Thyroid gland (tissue), 4 donors: Measurements from ENCODE around the gene URAD. TPM values are rescaled to one million over a fixed set of nuclear protein-coding genes. Genes with fewer than 3 reads are reported as not detected.

Experiments used
- DNase-seq, 2 donors: peaks; one replicate each; pipeline ENCODE4 v3.0.0-alpha.2; 2019
- H3K27ac ChIP-seq, 3 donors: fragments of 200-600 bp; sonication (generic); 1 replicate in 2 of 3; 2 replicates in 1 of 3; pipeline ENCODE4 v1.5.1; 2016 to 2019; ENCODE audit warnings: mild to moderate bottlenecking in 1 of 3, moderate library complexity in 1 of 3
- H3K27me3 ChIP-seq: fragments of 200-600 bp; sonication (generic); one replicate; pipeline ENCODE4 v1.5.1; 2019
- H3K36me3 ChIP-seq, 2 donors: fragments of 200-600 bp; sonication (generic); one replicate each; pipeline ENCODE4 v1.5.1; 2016 to 2019
- H3K4me1 ChIP-seq, 2 donors: fragments of 200-600 bp; sonication (generic); one replicate each; pipeline ENCODE4 v1.5.1; 2017 to 2019
- H3K4me3 ChIP-seq, 3 donors: fragments of 200-600 bp; sonication (generic); replicated peaks in 1 of 3; 1 replicate in 2 of 3; 2 replicates in 1 of 3; pipeline ENCODE4 v1.5.1; 2016; ENCODE audit warnings: mild to moderate bottlenecking in 1 of 3
- H3K9me3 ChIP-seq: fragments of 200-600 bp; sonication (generic); one replicate; pipeline ENCODE4 v1.5.1; 2017
- POLR2A ChIP-seq, 2 donors: fragments of 450-650 bp; IDR thresholded peaks; one replicate each; pipeline ENCODE4 v1.6.1; 2017; ENCODE audit warnings: antibody characterized with exemption in 2 of 2, mild to moderate bottlenecking in 2 of 2, moderate library complexity in 1 of 2
- WGBS, 2 donors: methylation state at CpG; one replicate each; pipeline ENCODE4 v1.1.5; 2017; 5-methylcytosine and 5-hydroxymethylcytosine counted together
- intact Hi-C: fragments of 100-400 bp; cut with DNase I; formaldehyde crosslinking; loops from one replicate; pipeline ENCODE4 v1.15.1; 2023
- total RNA-seq, 4 donors: library from RNA; depleted of rRNA; stranded (reverse); fragments of >200 nt; gene quantifications; one replicate each; pipeline ENCODE4 v1.2.3, GENCODE V29; 2016
- TF ChIP-seq, protein P1 (sequence below), 6 experiments: fragments of 200-600 bp in 3 of 6; fragments of 450-650 bp in 3 of 6; sonication (generic) in 3 of 6; IDR thresholded peaks; one replicate each; pipeline ENCODE4 v1.5.1; 2016 to 2019; ENCODE audit warnings: antibody characterized with exemption in 6 of 6, mild to moderate bottlenecking in 2 of 6, inconsistent platforms in 1 of 6, moderate library complexity in 1 of 6

Gene URAD
- total RNA-seq, 4 donors from 2014 or later, result not detected

DNA sequence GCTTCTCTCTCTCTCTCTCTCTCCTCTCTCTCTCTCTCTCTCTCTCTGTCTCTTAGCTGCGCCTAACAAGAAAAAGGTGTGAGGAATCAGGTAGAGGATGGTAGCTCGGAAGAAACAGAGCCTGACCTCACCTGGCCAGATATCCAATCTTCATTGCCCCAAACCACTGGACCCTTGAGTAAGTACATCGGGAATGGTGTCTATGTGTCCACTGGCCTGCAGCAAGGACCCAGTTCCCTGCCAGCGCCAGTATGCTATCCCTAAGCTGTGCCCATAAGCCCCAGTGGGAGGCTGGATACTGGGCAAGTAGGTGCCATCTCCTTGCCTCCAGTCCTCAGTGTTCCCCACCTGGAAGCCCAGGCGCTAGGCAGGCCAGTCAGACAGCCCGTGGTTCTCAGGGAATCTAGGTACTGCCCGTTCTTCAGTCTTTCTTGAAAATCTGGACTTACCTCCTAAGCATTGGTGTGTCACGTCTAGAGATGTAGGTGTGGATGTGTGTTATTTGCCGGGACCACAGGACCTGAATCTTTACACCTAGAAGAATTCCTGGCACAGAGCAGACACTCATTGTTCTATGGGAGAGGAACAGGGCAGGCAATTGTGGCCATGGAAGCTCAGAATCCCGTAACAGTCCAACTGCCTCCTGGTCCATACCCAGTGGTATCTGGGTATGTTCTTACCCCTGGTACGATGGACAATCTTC, 7.3 kb downstream of the URAD start:
- H3K36me3 ChIP-seq, result no peaks in the 10 kb centered on the region
- no peak overlapping the region for H3K27ac ChIP-seq
- no peaks in the 10 kb centered on the region for H3K9me3 ChIP-seq
- DNase-seq, result no peak
- no peak for TF ChIP-seq POLR2A (IDR thresholded peaks at IDR 0.05)
- TF ChIP-seq, protein P1, sequence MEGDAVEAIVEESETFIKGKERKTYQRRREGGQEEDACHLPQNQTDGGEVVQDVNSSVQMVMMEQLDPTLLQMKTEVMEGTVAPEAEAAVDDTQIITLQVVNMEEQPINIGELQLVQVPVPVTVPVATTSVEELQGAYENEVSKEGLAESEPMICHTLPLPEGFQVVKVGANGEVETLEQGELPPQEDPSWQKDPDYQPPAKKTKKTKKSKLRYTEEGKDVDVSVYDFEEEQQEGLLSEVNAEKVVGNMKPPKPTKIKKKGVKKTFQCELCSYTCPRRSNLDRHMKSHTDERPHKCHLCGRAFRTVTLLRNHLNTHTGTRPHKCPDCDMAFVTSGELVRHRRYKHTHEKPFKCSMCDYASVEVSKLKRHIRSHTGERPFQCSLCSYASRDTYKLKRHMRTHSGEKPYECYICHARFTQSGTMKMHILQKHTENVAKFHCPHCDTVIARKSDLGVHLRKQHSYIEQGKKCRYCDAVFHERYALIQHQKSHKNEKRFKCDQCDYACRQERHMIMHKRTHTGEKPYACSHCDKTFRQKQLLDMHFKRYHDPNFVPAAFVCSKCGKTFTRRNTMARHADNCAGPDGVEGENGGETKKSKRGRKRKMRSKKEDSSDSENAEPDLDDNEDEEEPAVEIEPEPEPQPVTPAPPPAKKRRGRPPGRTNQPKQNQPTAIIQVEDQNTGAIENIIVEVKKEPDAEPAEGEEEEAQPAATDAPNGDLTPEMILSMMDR (IDR thresholded peaks at IDR 0.05), result no peak
- intact Hi-C loops, result loop anchor here (5.0 to 10.0 kb wide), 3 partner anchors 149 to 996 kb away; no protein-coding TSS in a partner anchor
- H3K4me1 ChIP-seq, result peaks cover 0 to 18% of the 10 kb centered on the region in 2 donors
- WGBS, 2 donors, result 14 to 19% methylated on average over 11 of the region's 11 CpGs
- no peak overlapping the region for H3K4me3 ChIP-seq
- peaks cover 39% of the 10 kb centered on the region for H3K27me3 ChIP-seq

DNA sequence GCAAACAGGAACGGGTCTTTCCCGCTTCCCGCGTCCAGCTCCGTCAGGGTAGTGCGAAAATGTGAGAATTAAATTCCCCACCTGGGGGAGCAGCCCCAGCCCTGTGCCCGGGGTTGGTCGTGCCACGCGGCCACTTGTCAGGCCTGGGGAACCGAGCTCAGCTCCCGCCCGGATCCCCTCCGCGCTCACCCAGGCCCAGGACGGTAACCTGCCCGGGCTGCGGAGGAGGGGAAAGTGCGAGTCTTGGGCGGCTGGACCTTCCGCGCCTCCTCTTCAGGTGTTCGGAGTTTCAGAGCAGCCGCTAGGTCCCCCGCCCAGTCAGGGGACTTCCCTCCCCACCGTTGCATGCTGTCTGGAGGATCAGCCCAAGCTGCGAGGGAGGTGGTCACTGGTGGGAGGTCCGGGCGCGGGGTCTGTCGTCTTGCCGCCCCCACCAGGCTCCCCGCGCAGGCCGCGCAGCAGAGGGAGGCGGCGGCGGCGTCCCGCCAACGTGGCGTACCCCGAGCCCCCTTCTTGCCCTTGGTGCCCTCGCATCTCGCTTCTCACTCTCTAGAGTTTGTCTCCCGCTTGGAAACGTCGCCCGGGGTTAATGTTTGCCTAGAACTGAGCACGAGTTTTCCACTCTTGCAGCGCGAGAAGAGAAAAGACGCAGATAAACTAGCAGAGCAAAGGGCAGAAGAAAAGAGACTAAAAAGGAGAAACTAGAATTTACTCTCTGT, 8.1 kb downstream of the URAD start:
- intact Hi-C loops, result loop anchor here (5.0 to 10.0 kb wide), 3 partner anchors 148 to 996 kb away; no protein-coding TSS in a partner anchor
- TF ChIP-seq, protein P1 (IDR thresholded peaks at IDR 0.05), result no peak
- no peak for TF ChIP-seq POLR2A (IDR thresholded peaks at IDR 0.05)
- H3K27me3 ChIP-seq, result peaks cover 39% of the 10 kb centered on the region
- H3K9me3 ChIP-seq, result no peaks in the 10 kb centered on the region
- H3K4me1 ChIP-seq, result peaks cover 0 to 18% of the 10 kb centered on the region in 2 donors
- no peak for DNase-seq
- H3K4me3 ChIP-seq, result no peak overlapping the region
- 5 to 7% methylated on average over 13 to 46 of the region's 54 CpGs for WGBS, 2 donors
- no peaks in the 10 kb centered on the region for H3K36me3 ChIP-seq
- H3K27ac ChIP-seq, result no peak overlapping the region

DNA sequence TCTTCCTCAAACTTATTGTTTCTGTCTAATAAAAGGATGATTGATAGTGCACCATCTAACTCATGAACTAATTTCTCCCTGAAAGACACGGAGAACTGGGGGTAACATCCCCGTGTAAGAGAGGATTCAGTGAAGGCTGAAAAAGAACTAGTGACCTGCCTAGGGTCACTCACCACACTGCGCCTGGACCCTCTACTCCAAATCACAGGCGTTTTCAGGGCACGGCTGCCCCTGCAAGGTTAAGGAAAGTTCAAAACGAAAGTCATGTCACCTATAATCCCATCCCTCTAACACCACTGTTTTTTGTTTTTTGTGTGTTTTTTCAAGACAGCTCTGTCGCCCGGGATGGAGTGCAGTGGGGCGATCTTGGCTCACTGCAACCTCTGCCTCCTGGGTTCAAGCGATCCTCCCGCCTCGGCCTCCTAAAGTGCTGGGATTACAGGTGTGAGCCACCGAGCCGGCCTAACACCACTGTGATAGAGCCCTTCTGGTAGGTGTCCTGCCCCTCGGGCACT, 8.7 kb downstream of the URAD start:
- H3K27ac ChIP-seq, result no peak overlapping the region
- H3K4me3 ChIP-seq, result no peak overlapping the region
- peaks cover 0 to 18% of the 10 kb centered on the region in 2 donors for H3K4me1 ChIP-seq
- DNase-seq, result no peak
- WGBS, 2 donors, result 7 to 11% methylated on average over 14 of the region's 15 CpGs
- no peaks in the 10 kb centered on the region for H3K9me3 ChIP-seq
- intact Hi-C loops, result loop anchor here (5.0 to 10.0 kb wide), 3 partner anchors 148 to 995 kb away; no protein-coding TSS in a partner anchor
- TF ChIP-seq POLR2A (IDR thresholded peaks at IDR 0.05), result no peak
- TF ChIP-seq, protein P1 (IDR thresholded peaks at IDR 0.05), result no peak
- no peaks in the 10 kb centered on the region for H3K36me3 ChIP-seq
- peaks cover 39% of the 10 kb centered on the region for H3K27me3 ChIP-seq

DNA sequence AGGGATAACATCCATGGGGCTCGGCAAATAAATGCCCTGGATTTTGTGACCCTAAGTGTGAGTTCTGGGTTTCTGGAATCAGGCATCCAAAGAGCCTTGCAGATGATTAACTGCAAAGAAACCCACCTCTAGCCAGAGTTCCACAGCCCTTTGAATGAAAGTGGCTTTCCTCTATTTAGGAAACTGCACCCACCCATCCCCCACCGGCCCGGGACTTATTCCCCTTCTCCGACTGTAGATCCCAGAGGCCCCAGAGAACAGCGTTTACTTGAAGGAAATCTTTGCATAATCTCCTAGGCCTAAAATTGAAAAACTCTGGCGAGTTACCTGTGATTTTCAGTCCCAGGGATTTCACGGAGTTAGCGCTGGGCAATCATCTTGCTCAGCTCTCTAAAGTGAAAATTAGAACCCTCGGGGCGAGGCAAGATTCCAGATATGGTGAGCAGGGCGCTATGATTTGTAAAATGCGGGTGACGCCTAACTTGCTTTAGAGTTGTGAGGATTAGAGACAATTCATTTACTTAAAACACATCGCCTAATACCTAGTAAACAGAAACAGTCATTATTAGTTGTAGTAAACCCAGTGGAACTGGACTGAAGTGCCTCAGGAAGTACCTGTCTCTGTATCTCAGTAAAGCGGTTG, 9.4 kb downstream of the URAD start:
- no peak overlapping the region for H3K27ac ChIP-seq
- H3K4me1 ChIP-seq, result peaks cover 0 to 18% of the 10 kb centered on the region in 2 donors
- H3K36me3 ChIP-seq, result no peaks in the 10 kb centered on the region
- H3K9me3 ChIP-seq, result no peaks in the 10 kb centered on the region
- peaks cover 39% of the 10 kb centered on the region for H3K27me3 ChIP-seq
- no peak for DNase-seq
- H3K4me3 ChIP-seq, result no peak overlapping the region
- intact Hi-C loops, result no loop called here
- TF ChIP-seq POLR2A (IDR thresholded peaks at IDR 0.05), result no peak
- TF ChIP-seq, protein P1 (IDR thresholded peaks at IDR 0.05), result no peak
- WGBS, 2 donors, result 8% methylated on average over 15 of the region's 15 CpGs
